ENCODE results near the gene PWWP2A.
"Not testable (repeated sequence)": the region's sequence is repeated elsewhere in the genome, so short reads cannot be mapped to it uniquely, and the experiment has no call there.

The PWWP2A gene

GRCh38 chr5:160119142-160119904 is at the start of gene PWWP2A:
Gene PWWP2A (minus strand): TSS chr5:160119450. CDS start chr5:160119388, 62 bp downstream.
- DNase-seq (ENCODE audit: low spot score) = peak; percentile 88

- DNase-seq (ENCODE audit: low spot score) = no peak
Measured at GRCh38 chr5:160167624-160168165, 48.4 kb upstream of the PWWP2A start.

GRCh38 chr5:160166973-160167623 is 47.8 kb upstream of the PWWP2A start:
- no peak for DNase-seq (ENCODE audit: low spot score)

GRCh38 chr5:160166069-160166972 is 47.1 kb upstream of the PWWP2A start:
- no peak for DNase-seq (ENCODE audit: low spot score)

- peak; percentile 84 for DNase-seq (ENCODE audit: low spot score)
Measured at GRCh38 chr5:160165137-160166068, 46.2 kb upstream of the PWWP2A start.

GRCh38 chr5:160162910-160163309 is 43.7 kb upstream of the PWWP2A start:
- DNase-seq (ENCODE audit: low spot score) = no peak

GRCh38 chr5:160161626-160162025 is 42.4 kb upstream of the PWWP2A start:
- no peak for DNase-seq (ENCODE audit: low spot score)

- not testable (repeated sequence) for DNase-seq (ENCODE audit: low spot score)
Measured at GRCh38 chr5:160160875-160161274, 41.6 kb upstream of the PWWP2A start.

GRCh38 chr5:160159991-160160792 is 40.9 kb upstream of the PWWP2A start:
- no peak for DNase-seq (ENCODE audit: low spot score)

- DNase-seq (ENCODE audit: low spot score) = no peak
Measured at GRCh38 chr5:160158087-160158486, 38.8 kb upstream of the PWWP2A start.

GRCh38 chr5:160155017-160155750 is 35.9 kb upstream of the PWWP2A start:
- no peak for DNase-seq (ENCODE audit: low spot score)

- no peak for DNase-seq (ENCODE audit: low spot score)
Measured at GRCh38 chr5:160152901-160153300, 33.7 kb upstream of the PWWP2A start.

GRCh38 chr5:160152287-160152686 is 33.0 kb upstream of the PWWP2A start:
- DNase-seq (ENCODE audit: low spot score) = no peak

GRCh38 chr5:160151017-160151416 is 31.8 kb upstream of the PWWP2A start:
- DNase-seq (ENCODE audit: low spot score) = no peak

- DNase-seq (ENCODE audit: low spot score) = no peak
Measured at GRCh38 chr5:160150381-160150780, 31.1 kb upstream of the PWWP2A start.

GRCh38 chr5:160144436-160144835 is 25.2 kb upstream of the PWWP2A start:
- not testable (repeated sequence) for DNase-seq (ENCODE audit: low spot score)

GRCh38 chr5:160134332-160134731 is 15.1 kb upstream of the PWWP2A start:
- no peak for DNase-seq (ENCODE audit: low spot score)

GRCh38 chr5:160133918-160134304 is 14.7 kb upstream of the PWWP2A start:
- DNase-seq (ENCODE audit: low spot score) = no peak

- no peak for DNase-seq (ENCODE audit: low spot score)
Measured at GRCh38 chr5:160133071-160133917, 14.0 kb upstream of the PWWP2A start.

All from D341Med (cell line).